ENCODE data around the gene FANCG.

FANCG gene

GRCh38 chr9:35057271-35057620 is 22.5 kb downstream of the FANCG start:
- DNase-seq, result no peak

- no peak for DNase-seq
Measured at GRCh38 chr9:35056571-35057270, 23.0 kb downstream of the FANCG start.

DNA sequence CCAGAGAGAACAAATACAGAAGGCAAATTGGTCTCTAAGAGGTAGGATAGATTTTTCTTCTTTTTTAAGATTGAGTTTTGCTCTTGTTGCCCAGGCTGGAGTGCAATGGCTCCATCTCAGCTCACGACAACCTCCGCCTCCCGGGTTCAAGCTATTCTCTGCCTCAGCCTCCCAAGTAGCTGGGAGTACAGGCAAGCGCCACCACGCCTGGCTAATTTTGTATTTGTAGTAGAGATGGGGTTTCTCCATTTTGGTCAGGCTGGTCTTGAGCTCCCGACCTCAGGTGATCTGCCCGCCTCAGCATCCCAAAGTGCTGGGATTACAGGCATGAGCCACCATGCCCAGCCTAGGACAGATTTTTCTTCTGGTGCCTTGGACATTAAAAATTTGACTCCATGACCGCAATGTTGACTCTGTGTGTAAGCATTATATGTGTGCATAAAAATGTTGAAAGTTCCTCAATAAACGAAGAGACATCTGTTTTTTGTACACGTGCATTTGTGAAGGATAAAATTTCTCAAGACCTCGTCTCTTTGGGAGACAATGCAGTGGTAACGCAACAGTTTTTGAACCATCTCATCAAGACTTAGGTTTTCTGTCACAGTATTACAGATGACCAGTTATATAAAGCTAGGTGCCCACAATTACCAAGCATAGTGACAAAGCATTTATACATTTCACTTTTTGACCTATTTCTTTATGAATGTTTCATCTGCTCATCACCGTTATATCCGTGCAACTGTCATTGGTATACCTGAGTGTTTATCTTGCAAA is 24.7 kb downstream of the FANCG start:
- no peak for DNase-seq

GRCh38 chr9:35054185-35054835 is 25.4 kb downstream of the FANCG start:
- DNase-seq, result no peak

GRCh38 chr9:35051069-35051967 is 28.4 kb downstream of the FANCG start:
- DNase-seq, result peak; percentile 56

DNA sequence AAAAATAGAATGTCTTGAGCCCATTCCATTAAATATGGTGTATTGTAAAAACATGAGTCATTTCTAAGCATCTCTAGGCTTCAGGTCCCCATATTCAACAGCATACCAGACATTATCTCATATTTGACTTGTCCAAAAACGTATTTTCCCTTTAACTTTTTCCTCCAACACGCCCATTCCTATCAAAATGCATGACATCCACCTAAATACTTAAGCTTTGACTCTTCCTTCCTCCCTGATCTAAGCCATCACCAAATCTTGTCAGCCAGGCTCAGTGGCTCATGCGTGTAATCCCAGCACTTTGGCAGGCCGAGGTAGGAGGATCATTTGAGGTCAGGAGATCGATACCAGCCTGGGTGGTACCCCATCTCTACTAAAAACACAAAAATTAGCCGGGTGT is 31.2 kb downstream of the FANCG start:
- DNase-seq, result no peak

DNA sequence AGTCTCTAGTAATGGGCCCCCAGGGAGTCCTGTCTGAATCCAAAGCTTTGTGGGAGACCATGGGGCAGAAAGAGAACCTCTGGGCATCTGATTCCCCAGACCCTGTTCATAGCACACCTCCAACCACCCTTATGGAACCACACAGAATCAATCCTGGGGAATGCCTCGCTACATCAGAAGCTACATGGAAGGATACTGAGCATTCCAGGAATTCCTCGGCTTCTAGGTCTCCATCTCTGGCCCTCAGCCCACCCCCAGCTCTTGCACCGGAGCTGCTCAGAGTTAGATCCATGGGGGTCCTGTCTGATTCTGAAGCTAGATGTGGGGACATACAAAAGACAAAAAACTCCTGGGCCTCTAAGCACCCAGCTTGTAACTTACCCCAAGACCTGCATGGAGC is 35.7 kb downstream of the FANCG start:
- DNase-seq, result no peak

DNA sequence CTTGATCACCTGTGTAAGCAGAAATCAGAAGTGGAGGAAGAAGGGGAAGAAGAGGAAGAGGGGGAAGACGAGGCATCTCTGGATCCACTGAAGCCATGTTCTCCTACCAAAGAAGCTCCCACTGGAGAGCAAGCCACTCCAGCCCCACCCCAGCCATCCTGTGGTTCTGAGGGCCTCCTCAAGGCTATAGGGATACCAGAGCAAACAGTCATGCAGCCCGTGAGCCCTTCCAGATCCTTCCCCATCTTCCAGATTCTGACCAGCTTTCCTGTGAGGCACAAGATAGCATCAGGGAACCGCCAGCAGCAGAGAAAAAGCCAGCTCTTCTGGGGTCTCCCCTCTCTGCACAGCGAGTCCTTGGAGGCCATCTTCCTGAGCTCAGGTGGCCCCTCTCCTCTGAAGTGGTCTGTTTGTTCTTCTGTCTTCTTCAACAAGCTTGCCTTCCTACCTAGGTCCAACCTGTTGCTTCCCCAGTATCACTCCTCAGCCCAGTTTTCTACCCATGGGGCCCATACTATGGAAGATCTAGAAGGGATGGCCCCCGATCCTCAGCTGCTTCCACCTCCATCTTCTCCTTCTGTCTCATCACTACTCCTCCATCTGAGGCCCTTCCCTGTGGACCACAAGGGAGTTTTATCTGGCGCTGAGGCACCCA is 36.7 kb downstream of the FANCG start:
- no peak for DNase-seq

- no peak for DNase-seq
Measured at GRCh38 chr9:35042081-35042604, 37.6 kb downstream of the FANCG start.

- DNase-seq, result peak; percentile 52
Measured at GRCh38 chr9:35035851-35036701, 43.7 kb downstream of the FANCG start.

GRCh38 chr9:35033101-35033500 is 46.6 kb downstream of the FANCG start:
- no peak for DNase-seq

DNA sequence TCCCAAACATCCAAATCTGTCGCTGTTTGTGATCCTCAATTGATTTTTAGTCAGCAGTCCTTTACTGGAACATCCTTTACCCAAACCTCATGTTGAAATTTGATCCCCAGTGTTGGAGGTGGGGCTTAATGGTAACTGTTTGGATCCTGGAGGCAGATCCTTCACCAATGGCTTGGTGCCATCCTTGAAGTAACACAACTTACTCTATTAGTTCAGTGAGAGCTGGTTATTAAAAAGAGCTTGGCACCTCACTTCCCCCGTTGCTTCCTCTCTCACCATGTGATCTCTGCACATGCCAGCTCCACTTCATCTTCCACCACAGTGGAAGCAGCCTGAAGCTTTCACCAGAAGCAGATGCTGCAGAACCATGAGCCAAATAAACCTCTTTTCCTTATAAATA is 49.9 kb downstream of the FANCG start:
- DNase-seq, result no peak

DNA sequence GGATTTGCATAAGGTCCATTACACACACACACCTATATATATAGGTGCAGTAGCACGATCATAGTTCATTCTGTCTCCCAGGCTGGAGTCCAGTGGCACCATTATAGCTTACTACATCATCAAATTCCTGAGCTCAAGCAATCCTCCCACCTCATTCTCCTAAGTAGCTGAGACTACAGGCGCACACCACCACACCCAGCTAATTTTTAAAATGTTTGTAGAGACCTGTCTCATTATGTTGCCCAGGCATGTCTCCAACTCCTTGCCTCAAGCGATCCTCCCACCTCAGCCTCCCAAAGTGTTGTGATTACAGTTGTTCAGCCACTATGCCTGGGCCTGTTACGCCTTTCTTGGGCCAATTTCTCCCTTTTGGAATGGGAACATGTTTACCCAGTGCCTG is 50.5 kb downstream of the FANCG start:
- DNase-seq, result no peak

- DNase-seq, result no peak
Measured at GRCh38 chr9:35028341-35028740, 51.4 kb downstream of the FANCG start.

DNA sequence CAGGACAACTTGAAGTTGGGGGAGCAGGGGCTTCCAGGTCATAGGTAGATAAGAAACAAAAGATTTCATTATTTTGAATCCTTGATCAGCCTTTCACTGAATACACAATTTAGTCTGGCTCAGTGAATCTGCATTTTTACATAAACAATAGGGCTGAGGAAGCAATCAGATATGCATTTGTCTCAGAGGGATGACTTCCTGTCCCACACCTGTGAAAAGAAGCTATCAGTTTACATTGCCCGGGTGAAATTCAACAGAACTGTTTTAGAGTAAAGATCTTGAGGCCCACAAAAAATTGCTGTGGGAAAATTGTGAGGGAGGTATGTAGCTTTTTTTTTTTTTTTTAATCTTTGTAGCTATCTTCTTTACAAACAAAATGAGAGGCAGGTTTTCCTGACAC is 51.9 kb downstream of the FANCG start:
- DNase-seq, result no peak

GRCh38 chr9:35027374-35027773 is 52.4 kb downstream of the FANCG start:
- no peak for DNase-seq

DNA sequence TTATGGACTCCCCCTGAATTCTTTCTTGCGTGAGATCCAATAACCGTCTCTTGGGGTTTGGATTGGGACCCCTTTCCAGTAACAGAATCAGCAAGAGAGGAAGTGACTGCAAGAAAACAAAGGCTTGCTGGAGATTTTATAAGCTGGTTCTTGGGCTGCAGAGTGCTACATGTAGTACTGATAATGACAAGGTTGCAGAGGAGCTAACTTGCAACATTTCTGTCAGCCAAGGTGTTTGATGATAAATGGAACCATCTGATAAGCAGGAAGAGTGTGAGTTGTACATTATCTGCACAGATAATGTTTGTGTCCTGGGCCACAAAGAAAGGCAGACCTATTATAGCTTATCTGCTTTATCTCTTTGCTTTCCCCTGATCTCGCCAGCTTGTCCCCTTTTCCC is 53.1 kb downstream of the FANCG start:
- DNase-seq, result no peak

Measured in activated naive CD4-positive, alpha-beta T cell treated with Interleukin-2 at 50 U/mL for 16 hours (primary cell).